ENCODE data around the gene IRF2. TPM values are rescaled to one million over a fixed set of nuclear protein-coding genes. Genes with fewer than 3 reads are reported as not detected.

IRF2 gene
- total and polyA plus RNA-seq, 2 donors (not counting 1 experiment from before 2014, with no cell fraction given), result 67.8 to 68.2 TPM

GRCh38 chr4:184402239-184402638 is 72.1 kb downstream of the IRF2 start:
- peaks cover 84% of the 10 kb centered on the region for H3K79me2 ChIP-seq (ENCODE audit: control insufficient read depth, insufficient read depth, low read length)
- H3K9ac ChIP-seq (ENCODE audit: low read length), result no peak overlapping the region
- H3K27ac Mint-ChIP-seq, result no peak overlapping the region
- H3K4me3 ChIP-seq (ENCODE audit: control extremely low read depth in 1 of 5, extremely low read depth in 1 of 5, insufficient read depth in 1 of 5, low read depth in 2 of 5, low read length in 4 of 5), result no peak overlapping the region
- peaks cover 34% of the 10 kb centered on the region for H3K4me1 Mint-ChIP-seq
- ChIA-PET CTCF (no interaction called here), POLR2A (no interaction called here)
- no peaks in the 10 kb centered on the region for H3K9me3 ChIP-seq (ENCODE audit: control extremely low read depth in 1 of 3, control insufficient read depth in 2 of 3, insufficient read depth in 1 of 3, low read length in 2 of 3)
- intact Hi-C loops (cut with micrococcal nuclease), result no loop called here
- peaks cover 19 to 88% of the 10 kb centered on the region in 2 experiments for H3K36me3 ChIP-seq (replicated peaks in 1 of 2; ENCODE audit: control extremely low read depth in 1 of 2, control insufficient read depth in 1 of 2, extremely low read depth in 1 of 2, insufficient read depth in 2 of 2, low read length in 1 of 2)
- no peak for ATAC-seq (ENCODE audit: low read depth)
- no peak overlapping the region for H3K4me3 Mint-ChIP-seq
- peaks cover 57% of the 10 kb centered on the region for H4K20me1 ChIP-seq (ENCODE audit: control insufficient read depth, insufficient read depth, low read length, poor library complexity, severe bottlenecking)
- H3K27ac ChIP-seq (ENCODE audit: low read length in 2 of 2), result no peak overlapping the region
- no peak for DNase-seq
- no peaks in the 10 kb centered on the region for H3K9me3 Mint-ChIP-seq (ENCODE audit: insufficient read depth)
- H3K4me2 ChIP-seq (replicated peaks; ENCODE audit: low read depth, low read length, poor library complexity, severe bottlenecking), result no peak overlapping the region
- H3K4me1 ChIP-seq (ENCODE audit: control insufficient read depth in 2 of 2, insufficient read depth in 2 of 2, low read length in 2 of 2), result peaks cover 11 to 15% of the 10 kb centered on the region in 2 donors
- H3K27me3 Mint-ChIP-seq, result no peaks in the 10 kb centered on the region
- 91% methylated on average over 9 of the region's 12 CpGs for WGBS (ENCODE audit: insufficient coverage)
- TF ChIP-seq CTCF (IDR thresholded peaks at IDR 0.05) (no peak), EZH2 (IDR thresholded peaks at IDR 0.05; ENCODE audit: borderline replicate concordance, insufficient read depth, low read depth, low read length, poor library complexity, severe bottlenecking) (no peak)
- H2AFZ ChIP-seq (ENCODE audit: insufficient read depth, low read depth, low read length, poor library complexity, severe bottlenecking), result no peak overlapping the region
- no peaks in the 10 kb centered on the region for H3K27me3 ChIP-seq (replicated peaks in 1 of 4; ENCODE audit: control extremely low read depth in 1 of 4, control insufficient read depth in 3 of 4, insufficient read depth in 4 of 4, low read length in 3 of 4)

GRCh38 chr4:184401397-184402171 is 72.8 kb downstream of the IRF2 start:
- Histone ChIP-seq H3K4me2 (replicated peaks; ENCODE audit: low read depth, low read length, poor library complexity, severe bottlenecking) (no peak overlapping the region), H3K9ac (ENCODE audit: low read length) (no peak overlapping the region), H4K20me1 (ENCODE audit: control insufficient read depth, insufficient read depth, low read length, poor library complexity, severe bottlenecking) (peaks cover 52% of the 10 kb centered on the region), H3K4me1 (ENCODE audit: control insufficient read depth in 2 of 2, insufficient read depth in 2 of 2, low read length in 2 of 2) (peaks cover 11 to 15% of the 10 kb centered on the region in 2 donors), H3K27ac (ENCODE audit: low read length in 2 of 2) (no peak overlapping the region), H2AFZ (ENCODE audit: insufficient read depth, low read depth, low read length, poor library complexity, severe bottlenecking) (no peak overlapping the region), H3K36me3 (replicated peaks in 1 of 2; ENCODE audit: control extremely low read depth in 1 of 2, control insufficient read depth in 1 of 2, extremely low read depth in 1 of 2, insufficient read depth in 2 of 2, low read length in 1 of 2) (peaks cover 19 to 88% of the 10 kb centered on the region in 2 experiments), H3K79me2 (ENCODE audit: control insufficient read depth, insufficient read depth, low read length) (peaks cover 89% of the 10 kb centered on the region), H3K4me3 (ENCODE audit: control extremely low read depth in 1 of 5, extremely low read depth in 1 of 5, insufficient read depth in 1 of 5, low read depth in 2 of 5, low read length in 4 of 5) (no peak overlapping the region), H3K27me3 (replicated peaks in 1 of 4; ENCODE audit: control extremely low read depth in 1 of 4, control insufficient read depth in 3 of 4, insufficient read depth in 4 of 4, low read length in 3 of 4) (no peaks in the 10 kb centered on the region), H3K9me3 (ENCODE audit: control extremely low read depth in 1 of 3, control insufficient read depth in 2 of 3, insufficient read depth in 1 of 3, low read length in 2 of 3) (no peaks in the 10 kb centered on the region)
- H3K9me3 Mint-ChIP-seq (ENCODE audit: insufficient read depth), result no peaks in the 10 kb centered on the region
- ChIA-PET CTCF (no interaction called here), POLR2A (no interaction called here)
- no peak for TF ChIP-seq EZH2 (IDR thresholded peaks at IDR 0.05; ENCODE audit: borderline replicate concordance, insufficient read depth, low read depth, low read length, poor library complexity, severe bottlenecking)
- no peak for TF ChIP-seq CTCF (IDR thresholded peaks at IDR 0.05)
- no peak for ATAC-seq (ENCODE audit: low read depth)
- no peak overlapping the region for H3K4me3 Mint-ChIP-seq
- intact Hi-C loops (cut with micrococcal nuclease), result no loop called here
- H3K4me1 Mint-ChIP-seq, result peaks cover 34% of the 10 kb centered on the region
- 96% methylated on average over 9 of the region's 13 CpGs for WGBS (ENCODE audit: insufficient coverage)
- H3K27me3 Mint-ChIP-seq, result no peaks in the 10 kb centered on the region
- no peak for DNase-seq
- peak overlapping the region; percentile 35 for H3K27ac Mint-ChIP-seq
